GM13977 (cell line): ENCODE data around the gene HOXC11.
A peak's percentile ranks its signal among the peaks of the same experiment; 100 is the strongest.

Experiments
- DNase-seq: peaks from one replicate; pipeline ENCODE4 v3.0.0; 2012; ENCODE audit warnings: low spot score
- in situ Hi-C: fragments of 300-500 bp; cut with MboI; formaldehyde crosslinking; loops from one replicate; pipeline ENCODE4 v1.12.0; 2022; ENCODE audit warnings: low sequenced_read_pairs, low pct_unique_long_range_greater_than_20kb, mixed read lengths, inconsistent platforms; ENCODE audit not compliant: unreplicated experiment
- TF ChIP-seq, protein P1 (sequence below): IDR thresholded peaks from 2 replicates; pipeline ENCODE4 v1.5.1; 2012; ENCODE audit warnings: mild to moderate bottlenecking, control low read depth; ENCODE audit not compliant: insufficient read depth; ENCODE audit errors: extremely low read depth, missing control alignments

The HOXC11 gene

DNA sequence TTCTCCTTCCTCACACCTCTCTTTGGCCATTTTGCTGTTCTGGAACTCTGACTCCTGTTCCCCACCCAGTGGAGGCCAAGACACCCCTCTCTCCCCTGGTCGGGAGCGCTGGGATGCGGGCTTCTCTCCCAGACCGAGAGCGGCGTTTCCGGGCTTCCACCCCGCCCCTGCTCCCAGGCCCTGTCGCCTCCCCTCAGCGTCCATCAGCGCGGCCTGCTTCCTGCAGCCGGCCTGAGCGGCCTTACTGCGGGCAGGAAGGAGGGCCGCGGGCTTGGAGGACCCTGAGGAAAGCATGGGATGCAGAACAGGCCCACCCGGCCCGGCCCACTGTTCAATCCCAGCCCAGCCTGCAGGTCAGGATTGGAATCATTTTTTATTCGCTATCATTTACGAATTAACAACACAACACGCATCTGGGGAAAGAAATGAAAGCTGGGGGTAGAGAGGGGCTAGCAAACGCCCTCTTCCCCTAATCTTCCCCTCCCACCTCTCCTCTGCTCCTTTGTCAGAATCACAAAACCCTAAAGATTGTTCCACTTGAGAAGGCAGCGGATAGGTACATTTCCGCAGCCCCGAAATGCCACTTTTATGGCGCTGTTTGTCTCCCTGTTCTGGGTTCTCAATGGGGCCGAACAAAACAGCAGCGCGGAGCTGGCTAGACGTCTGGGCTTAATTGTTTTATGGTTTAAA, 32.1 kb downstream of the HOXC11 start:
- in situ Hi-C loops = loop anchor here (25.0 kb wide), 1 partner anchor 357 kb away; the partner anchor contains the start of gene GPR84
- TF ChIP-seq, protein P1, sequence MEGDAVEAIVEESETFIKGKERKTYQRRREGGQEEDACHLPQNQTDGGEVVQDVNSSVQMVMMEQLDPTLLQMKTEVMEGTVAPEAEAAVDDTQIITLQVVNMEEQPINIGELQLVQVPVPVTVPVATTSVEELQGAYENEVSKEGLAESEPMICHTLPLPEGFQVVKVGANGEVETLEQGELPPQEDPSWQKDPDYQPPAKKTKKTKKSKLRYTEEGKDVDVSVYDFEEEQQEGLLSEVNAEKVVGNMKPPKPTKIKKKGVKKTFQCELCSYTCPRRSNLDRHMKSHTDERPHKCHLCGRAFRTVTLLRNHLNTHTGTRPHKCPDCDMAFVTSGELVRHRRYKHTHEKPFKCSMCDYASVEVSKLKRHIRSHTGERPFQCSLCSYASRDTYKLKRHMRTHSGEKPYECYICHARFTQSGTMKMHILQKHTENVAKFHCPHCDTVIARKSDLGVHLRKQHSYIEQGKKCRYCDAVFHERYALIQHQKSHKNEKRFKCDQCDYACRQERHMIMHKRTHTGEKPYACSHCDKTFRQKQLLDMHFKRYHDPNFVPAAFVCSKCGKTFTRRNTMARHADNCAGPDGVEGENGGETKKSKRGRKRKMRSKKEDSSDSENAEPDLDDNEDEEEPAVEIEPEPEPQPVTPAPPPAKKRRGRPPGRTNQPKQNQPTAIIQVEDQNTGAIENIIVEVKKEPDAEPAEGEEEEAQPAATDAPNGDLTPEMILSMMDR = no peak
- no peak for DNase-seq

- in situ Hi-C loops = loop anchor here (25.0 kb wide), 1 partner anchor 357 kb away; the partner anchor contains the start of gene GPR84
- DNase-seq = no peak
These were observed 32.6 kb downstream of the HOXC11 start for GRCh38 chr12:54005531-54005852.

GRCh38 chr12:54005853-54006558, 33.1 kb downstream of the HOXC11 start:
- DNase-seq = peak; percentile 89
- in situ Hi-C loops = loop anchor here (25.0 kb wide), 1 partner anchor 356 kb away; the partner anchor contains the start of gene GPR84
- TF ChIP-seq, protein P1 = peak; percentile 95

More at GRCh38 chr12:54005531-54005852, 32.6 kb downstream of the HOXC11 start:
- TF ChIP-seq, protein P1 = no peak

DNA sequence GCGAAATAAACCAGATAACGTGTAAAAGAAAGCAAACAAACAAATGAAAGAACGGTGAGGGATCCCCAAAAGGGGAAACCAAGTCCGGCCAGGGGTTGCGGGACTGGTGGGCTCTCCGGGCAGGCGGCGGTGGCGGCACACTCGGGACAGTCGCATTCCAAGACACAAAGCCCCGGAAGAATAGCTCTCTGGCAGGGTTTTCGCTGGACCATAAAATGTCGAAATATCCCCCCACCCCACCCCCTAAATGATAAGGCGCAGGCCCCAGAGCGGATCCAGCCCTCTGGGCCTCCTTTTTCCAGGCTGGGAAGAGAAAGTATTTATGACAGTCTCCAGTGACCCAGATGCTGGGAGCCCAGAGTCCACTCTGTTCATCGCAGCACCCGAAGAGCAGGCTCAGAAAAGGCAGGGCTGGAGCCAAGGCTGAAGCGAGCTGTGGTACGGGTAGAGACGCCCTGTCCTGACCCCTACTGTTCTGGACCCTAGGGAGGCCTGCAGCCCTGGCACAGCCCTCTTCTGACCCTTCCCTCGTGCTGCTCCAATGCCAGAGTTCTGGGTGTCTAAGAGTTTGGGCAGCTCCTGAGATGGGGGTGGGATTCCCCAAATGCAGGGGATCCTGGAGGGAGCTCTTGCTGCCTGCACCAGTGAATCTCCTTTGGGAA, 33.8 kb downstream of the HOXC11 start:
- DNase-seq = no peak
- in situ Hi-C loops = loop anchor here (25.0 kb wide), 1 partner anchor 356 kb away; the partner anchor contains the start of gene GPR84
- TF ChIP-seq, protein P1 = no peak

- no peak for DNase-seq
- TF ChIP-seq, protein P1 = no peak
- in situ Hi-C loops = loop anchor here (25.0 kb wide), 1 partner anchor 355 kb away; the partner anchor contains the start of gene GPR84
These were observed 34.8 kb downstream of the HOXC11 start for GRCh38 chr12:54007538-54008259.

DNA sequence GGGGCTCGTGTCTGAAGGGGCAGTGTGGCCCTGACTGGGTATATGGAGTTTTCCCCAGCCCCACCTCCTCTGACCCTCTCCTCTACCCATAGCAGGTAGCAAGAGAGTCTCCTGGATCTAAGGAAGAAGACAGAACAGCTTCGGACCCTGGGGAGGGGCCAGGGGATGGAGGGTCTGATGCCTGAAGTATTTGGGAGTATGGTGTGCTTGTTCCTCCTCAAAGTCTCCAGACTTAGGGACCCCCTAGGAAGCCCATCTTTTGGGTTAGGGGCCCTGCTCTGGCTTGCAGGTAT, 35.3 kb downstream of the HOXC11 start:
- TF ChIP-seq, protein P1 = no peak
- DNase-seq = no peak
- in situ Hi-C loops = loop anchor here (25.0 kb wide), 1 partner anchor 354 kb away; the partner anchor contains the start of gene GPR84
